ENCODE measurements around the gene CBLIF.
"Not testable (repeated sequence)": the region's sequence is repeated elsewhere in the genome, so short reads cannot be mapped to it uniquely, and the experiment has no call there.

The CBLIF gene

DNA sequence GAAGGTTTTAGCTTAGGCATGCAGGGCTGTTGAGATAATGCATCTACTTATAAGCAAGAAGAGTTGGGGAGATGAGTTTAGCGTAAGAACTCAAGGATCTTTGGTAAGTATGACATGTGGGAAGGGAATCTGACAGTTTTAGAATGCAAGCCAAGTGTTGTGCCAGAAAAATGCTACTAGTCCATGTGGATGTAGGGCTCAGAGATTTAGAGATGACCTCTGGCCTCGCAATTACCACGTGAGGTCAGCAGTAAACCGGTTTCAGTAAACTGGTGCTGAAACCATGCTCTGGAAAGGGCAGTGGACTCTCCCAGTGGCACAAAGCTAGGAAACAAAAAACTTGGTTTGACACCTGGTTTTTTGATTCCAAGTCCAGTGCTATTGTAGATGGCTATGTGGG is 53.7 kb downstream of the CBLIF start:
- no peak for DNase-seq

DNA sequence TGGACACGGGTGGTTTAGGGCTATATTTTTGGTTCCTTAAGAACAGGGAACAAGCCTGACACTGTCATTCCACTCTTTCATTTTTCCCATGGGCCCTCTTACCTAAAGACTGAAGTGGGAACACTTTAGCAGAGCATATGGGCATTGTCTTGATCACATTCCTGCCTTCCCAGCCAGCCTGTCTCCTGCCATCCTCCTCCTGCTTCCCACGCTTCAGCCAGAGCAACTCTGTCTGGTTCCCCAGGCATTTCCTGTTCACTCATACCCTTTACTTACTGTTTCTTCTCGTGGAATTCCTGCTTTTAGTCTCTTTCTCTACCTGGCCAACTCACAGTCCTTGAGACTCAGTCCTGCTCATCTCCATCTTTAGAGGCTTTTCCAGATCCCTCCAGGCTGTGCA is 57.5 kb downstream of the CBLIF start:
- DNase-seq, result no peak

- no peak for DNase-seq
Observed at GRCh38 chr11:59787255-59787588, 58.1 kb downstream of the CBLIF start.

GRCh38 chr11:59785818-59786217 is 59.5 kb downstream of the CBLIF start:
- no peak for DNase-seq

GRCh38 chr11:59784441-59784840 is 60.9 kb downstream of the CBLIF start:
- not testable (repeated sequence) for DNase-seq

GRCh38 chr11:59783632-59784090 is 61.6 kb downstream of the CBLIF start:
- DNase-seq, result no peak

DNA sequence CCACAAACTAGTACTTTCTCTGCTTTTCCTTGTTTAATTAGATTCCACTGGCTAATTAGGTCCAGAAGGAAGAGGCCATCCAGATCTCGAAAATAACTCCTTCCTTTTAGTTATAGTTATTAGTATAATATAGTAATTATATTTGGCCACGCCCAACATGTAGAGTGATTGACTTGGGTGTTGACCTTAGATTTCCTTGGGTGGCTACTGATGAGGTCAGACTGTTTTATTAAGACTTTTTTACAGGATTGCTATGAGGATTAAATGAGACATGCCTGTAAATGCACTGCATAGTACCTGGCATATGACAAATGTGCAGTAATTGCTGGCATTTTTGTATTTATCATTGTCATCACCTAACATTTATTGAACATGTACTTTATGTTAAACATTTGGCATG is 63.2 kb downstream of the CBLIF start:
- DNase-seq, result no peak

DNA sequence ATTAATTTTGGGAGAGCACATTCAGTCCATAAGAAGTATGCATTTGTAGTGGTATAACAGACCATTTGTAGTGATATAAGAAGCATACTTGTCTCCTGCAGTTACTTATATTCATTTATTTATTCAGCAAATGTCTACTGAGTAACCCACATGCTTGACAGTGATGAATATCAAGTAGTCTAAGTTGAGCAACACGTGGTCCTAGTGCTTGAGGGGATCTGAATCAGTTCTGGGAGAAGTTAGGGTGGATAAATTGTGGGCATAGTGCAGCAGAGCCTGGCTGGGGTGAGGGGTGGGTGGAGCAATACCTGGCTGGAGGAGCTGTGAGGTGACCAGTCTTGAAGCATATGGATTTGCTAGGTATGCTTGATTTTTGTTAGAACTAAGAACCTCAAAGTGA is 65.8 kb downstream of the CBLIF start:
- DNase-seq, result no peak
